Neural progenitor cell (in vitro differentiated cells): ENCODE results near the gene NMBR.

Experiments
- EZH2 ChIP-seq: fragments of 200-600 bp; sonication (generic); IDR thresholded peaks from 2 replicates; pipeline ENCODE4 v1.6.1; 2017; ENCODE audit warnings: antibody characterized with exemption, mild to moderate bottlenecking, moderate library complexity
- TF ChIP-seq, protein P1 (sequence below): fragments of 200-600 bp; sonication (generic); IDR thresholded peaks from 2 replicates; pipeline ENCODE4 v1.5.1; 2017; ENCODE audit warnings: antibody characterized with exemption, mild to moderate bottlenecking

DNA sequence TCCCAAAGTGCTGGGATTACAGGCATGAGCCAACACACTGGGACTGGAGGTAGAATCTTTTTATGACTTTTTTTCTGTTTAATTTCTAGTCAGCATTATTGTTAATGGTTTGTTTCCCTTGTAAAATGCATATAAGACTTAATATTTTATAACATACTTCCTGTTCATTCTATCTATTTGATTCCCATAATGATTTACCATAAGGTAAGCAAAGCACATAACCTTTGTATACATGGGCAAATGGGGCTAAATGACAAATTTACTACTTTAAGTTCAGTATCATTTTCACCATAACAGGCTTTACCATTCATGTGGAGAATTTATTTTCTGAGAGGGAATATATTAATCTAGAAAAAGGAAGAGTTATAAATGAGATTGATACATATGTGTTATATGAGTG lies 24.4 kb upstream of the NMBR start:
- TF ChIP-seq, protein P1, sequence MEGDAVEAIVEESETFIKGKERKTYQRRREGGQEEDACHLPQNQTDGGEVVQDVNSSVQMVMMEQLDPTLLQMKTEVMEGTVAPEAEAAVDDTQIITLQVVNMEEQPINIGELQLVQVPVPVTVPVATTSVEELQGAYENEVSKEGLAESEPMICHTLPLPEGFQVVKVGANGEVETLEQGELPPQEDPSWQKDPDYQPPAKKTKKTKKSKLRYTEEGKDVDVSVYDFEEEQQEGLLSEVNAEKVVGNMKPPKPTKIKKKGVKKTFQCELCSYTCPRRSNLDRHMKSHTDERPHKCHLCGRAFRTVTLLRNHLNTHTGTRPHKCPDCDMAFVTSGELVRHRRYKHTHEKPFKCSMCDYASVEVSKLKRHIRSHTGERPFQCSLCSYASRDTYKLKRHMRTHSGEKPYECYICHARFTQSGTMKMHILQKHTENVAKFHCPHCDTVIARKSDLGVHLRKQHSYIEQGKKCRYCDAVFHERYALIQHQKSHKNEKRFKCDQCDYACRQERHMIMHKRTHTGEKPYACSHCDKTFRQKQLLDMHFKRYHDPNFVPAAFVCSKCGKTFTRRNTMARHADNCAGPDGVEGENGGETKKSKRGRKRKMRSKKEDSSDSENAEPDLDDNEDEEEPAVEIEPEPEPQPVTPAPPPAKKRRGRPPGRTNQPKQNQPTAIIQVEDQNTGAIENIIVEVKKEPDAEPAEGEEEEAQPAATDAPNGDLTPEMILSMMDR, result no peak
- no peak for TF ChIP-seq EZH2
